ENCODE results near the gene FUT1. TPM values are rescaled to one million over a fixed set of nuclear protein-coding genes. Genes with fewer than 3 reads are reported as not detected.

FUT1 gene
- total and polyA plus RNA-seq, 9 of the 15 experiments (the other 6 are each of a cell fraction or from before 2014, with no cell fraction given): 2.3 to 18.5 (median 8.8) TPM

DNA sequence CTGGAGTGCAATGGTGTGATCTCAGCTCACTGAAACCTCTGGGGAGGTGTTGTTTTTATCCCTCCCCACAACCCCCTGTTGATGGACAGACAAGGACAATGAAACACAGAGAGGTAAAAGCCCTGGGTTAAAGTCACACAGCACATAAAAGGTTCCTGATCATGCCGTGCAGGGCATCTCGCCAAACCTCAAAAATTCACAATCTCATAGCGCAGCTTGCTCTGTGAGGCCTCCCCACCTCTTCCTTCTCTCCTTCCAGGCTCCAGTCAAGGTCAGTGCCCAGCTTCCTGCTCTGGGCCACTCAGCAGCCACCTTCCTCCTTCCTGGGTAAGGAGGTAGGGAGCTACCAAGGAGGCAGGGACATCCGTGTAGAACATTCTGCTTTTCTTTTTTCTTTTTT is 54.4 kb downstream of the FUT1 start (continued):
- TF ChIP-seq, protein P1, sequence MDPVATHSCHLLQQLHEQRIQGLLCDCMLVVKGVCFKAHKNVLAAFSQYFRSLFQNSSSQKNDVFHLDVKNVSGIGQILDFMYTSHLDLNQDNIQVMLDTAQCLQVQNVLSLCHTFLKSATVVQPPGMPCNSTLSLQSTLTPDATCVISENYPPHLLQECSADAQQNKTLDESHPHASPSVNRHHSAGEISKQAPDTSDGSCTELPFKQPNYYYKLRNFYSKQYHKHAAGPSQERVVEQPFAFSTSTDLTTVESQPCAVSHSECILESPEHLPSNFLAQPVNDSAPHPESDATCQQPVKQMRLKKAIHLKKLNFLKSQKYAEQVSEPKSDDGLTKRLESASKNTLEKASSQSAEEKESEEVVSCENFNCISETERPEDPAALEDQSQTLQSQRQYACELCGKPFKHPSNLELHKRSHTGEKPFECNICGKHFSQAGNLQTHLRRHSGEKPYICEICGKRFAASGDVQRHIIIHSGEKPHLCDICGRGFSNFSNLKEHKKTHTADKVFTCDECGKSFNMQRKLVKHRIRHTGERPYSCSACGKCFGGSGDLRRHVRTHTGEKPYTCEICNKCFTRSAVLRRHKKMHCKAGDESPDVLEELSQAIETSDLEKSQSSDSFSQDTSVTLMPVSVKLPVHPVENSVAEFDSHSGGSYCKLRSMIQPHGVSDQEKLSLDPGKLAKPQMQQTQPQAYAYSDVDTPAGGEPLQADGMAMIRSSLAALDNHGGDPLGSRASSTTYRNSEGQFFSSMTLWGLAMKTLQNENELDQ (CRISPR knock-in tag; IDR thresholded peaks at IDR 0.05; ENCODE audit: borderline replicate concordance): no peak
- TF ChIP-seq CBFA2T2 (conservative IDR thresholded peaks at IDR 0.05) (peak; percentile 57), HDAC2 (IDR thresholded peaks at IDR 0.05) (peak; percentile 75; the same call in 1 of the 2 replicates), STAT5A (IDR thresholded peaks at IDR 0.05; ENCODE audit: borderline replicate concordance, low read length) (no peak), NFYB (IDR thresholded peaks at IDR 0.05; ENCODE audit: extremely low read depth, insufficient read length) (no peak), RHOXF2B (CRISPR knock-in tag; conservative IDR thresholded peaks at IDR 0.05) (no peak), ZNF174 (CRISPR knock-in tag; IDR thresholded peaks at IDR 0.05) (no peak), MTA1 (IDR thresholded peaks at IDR 0.05; ENCODE audit: borderline replicate concordance) (no peak), ZNF282 (CRISPR knock-in tag; IDR thresholded peaks at IDR 0.05) (no peak), TARDBP (IDR thresholded peaks at IDR 0.05) (no peak), ZNF551 (CRISPR knock-in tag; IDR thresholded peaks at IDR 0.05) (no peak), ZNF79 (CRISPR knock-in tag; IDR thresholded peaks at IDR 0.05; ENCODE audit: low read depth) (no peak), NR2C1 (IDR thresholded peaks at IDR 0.05) (no peak), NR2C1 (tag; IDR thresholded peaks at IDR 0.05) (no peak), BCOR (IDR thresholded peaks at IDR 0.05) (peak; percentile 90), HCFC1 (IDR thresholded peaks at IDR 0.05; ENCODE audit: low read depth, low read length) (no peak), MAFG (tag; conservative IDR thresholded peaks at IDR 0.05) (no peak), PML (IDR thresholded peaks at IDR 0.05; ENCODE audit: low read length) (no peak), ZNF780A (CRISPR knock-in tag; IDR thresholded peaks at IDR 0.05) (no peak), GABPB2 (CRISPR knock-in tag; conservative IDR thresholded peaks at IDR 0.05) (no peak), NCOA1 (IDR thresholded peaks at IDR 0.05; ENCODE audit: low read depth) (no peak), ZBTB7A (IDR thresholded peaks at IDR 0.05; ENCODE audit: borderline replicate concordance, control insufficient read depth, low read depth, low read length) (no peak), FOXA1 (IDR thresholded peaks at IDR 0.05; ENCODE audit: borderline replicate concordance) (no peak), EHMT2 (IDR thresholded peaks at IDR 0.05) (no peak), POLR2H (tag; IDR thresholded peaks at IDR 0.05; ENCODE audit: low read depth) (no peak), HNRNPH1 (optimal IDR thresholded peaks at IDR 0.05; ENCODE audit: low read depth, low read length) (no peak)
- TF ChIP-seq, protein P2, sequence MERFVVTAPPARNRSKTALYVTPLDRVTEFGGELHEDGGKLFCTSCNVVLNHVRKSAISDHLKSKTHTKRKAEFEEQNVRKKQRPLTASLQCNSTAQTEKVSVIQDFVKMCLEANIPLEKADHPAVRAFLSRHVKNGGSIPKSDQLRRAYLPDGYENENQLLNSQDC (CRISPR knock-in tag; IDR thresholded peaks at IDR 0.05): no peak
- TF ChIP-seq, protein P3, sequence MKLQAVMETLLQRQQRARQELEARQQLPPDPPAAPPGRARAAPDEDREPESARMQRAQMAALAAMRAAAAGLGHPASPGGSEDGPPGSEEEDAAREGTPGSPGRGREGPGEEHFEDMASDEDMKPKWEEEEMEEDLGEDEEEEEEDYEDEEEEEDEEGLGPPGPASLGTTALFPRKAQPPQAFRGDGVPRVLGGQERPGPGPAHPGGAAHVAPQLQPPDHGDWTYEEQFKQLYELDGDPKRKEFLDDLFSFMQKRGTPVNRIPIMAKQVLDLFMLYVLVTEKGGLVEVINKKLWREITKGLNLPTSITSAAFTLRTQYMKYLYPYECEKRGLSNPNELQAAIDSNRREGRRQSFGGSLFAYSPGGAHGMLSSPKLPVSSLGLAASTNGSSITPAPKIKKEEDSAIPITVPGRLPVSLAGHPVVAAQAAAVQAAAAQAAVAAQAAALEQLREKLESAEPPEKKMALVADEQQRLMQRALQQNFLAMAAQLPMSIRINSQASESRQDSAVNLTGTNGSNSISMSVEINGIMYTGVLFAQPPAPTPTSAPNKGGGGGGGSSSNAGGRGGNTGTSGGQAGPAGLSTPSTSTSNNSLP (IDR thresholded peaks at IDR 0.05; ENCODE audit: borderline replicate concordance, low read depth, low read length): no peak
- TF ChIP-seq, protein P4, sequence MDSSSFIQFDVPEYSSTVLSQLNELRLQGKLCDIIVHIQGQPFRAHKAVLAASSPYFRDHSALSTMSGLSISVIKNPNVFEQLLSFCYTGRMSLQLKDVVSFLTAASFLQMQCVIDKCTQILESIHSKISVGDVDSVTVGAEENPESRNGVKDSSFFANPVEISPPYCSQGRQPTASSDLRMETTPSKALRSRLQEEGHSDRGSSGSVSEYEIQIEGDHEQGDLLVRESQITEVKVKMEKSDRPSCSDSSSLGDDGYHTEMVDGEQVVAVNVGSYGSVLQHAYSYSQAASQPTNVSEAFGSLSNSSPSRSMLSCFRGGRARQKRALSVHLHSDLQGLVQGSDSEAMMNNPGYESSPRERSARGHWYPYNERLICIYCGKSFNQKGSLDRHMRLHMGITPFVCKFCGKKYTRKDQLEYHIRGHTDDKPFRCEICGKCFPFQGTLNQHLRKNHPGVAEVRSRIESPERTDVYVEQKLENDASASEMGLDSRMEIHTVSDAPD (CRISPR knock-in tag; IDR thresholded peaks at IDR 0.05): no peak

All from K562 (cell line).